Mesenteric fat pad (tissue), 1 donor: ENCODE results near the gene SLC6A3. TPM values are rescaled to one million over a fixed set of nuclear protein-coding genes. Genes with fewer than 3 reads are reported as not detected.
"Not testable (repeated sequence)": the region's sequence is repeated elsewhere in the genome, so short reads cannot be mapped to it uniquely, and the experiment has no call there.

Experiments
- DNase-seq: peaks from one replicate; pipeline ENCODE4 v3.0.0-alpha.2; 2020; ENCODE audit warnings: low spot score
- total RNA-seq: library from RNA; stranded (reverse); fragmentation: NEBNext Ultra II Directional; extraction: Animal tissue kit (Norgen Biotek cat#: 25700); gene quantifications from one replicate; pipeline ENCODE4 v1.2.1, GENCODE V29; 2021
- donor health status: DM: yes; HTN: yes; CAD: no.

The SLC6A3 gene
- total RNA-seq, 1 donor from 2014 or later = not detected

DNA sequence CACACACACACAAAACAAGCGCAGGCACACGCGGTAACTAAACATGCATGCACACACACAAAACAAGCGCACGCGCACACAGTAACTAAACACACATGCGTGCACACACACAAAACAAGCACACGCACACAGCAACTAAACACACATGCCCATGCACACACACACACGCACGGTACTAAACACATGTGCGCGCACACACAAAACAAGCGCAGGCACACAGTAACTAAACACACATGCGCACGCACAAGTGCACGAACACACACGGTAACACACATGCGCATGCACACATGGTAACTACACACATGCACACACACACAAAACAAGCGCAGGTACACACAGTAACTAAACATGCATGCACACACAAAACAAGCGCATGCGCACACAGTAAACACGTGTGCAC lies 19.9 kb upstream of the SLC6A3 start:
- DNase-seq = peak; percentile 51

DNA sequence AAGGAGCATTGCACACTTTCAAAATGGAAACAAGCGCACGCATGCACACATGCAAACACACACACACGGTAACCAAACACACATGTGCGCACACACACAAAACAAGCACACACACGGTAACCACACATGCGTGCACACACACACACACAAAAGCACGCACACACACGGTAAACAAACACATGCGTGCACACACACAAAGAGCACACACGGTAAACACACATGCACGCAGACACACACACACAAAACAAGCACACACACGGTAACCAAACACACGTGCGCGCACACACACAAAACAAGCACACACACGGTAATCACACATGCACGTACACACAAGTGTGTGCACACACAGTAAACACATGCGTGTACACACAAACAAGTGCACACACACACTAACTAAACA lies 19.3 kb upstream of the SLC6A3 start:
- no peak for DNase-seq

DNA sequence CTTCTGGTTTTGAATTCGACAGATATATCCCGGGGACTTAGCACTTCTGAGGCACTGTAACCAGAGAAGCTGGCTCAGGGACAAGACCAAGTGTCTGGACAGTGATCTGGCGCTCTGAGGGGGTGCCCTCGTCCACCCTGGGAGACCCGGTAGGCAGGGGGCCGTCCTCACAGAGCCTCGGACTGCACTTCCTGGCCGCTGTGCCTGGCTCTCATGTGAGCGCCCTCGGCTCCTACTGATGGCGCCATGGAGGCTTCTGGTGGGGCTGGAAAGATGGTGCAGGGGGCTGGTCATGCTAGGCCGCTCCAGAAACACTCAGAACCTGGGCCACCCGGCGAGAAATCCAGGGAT lies 18.8 kb upstream of the SLC6A3 start:
- peak; percentile 76 for DNase-seq

DNA sequence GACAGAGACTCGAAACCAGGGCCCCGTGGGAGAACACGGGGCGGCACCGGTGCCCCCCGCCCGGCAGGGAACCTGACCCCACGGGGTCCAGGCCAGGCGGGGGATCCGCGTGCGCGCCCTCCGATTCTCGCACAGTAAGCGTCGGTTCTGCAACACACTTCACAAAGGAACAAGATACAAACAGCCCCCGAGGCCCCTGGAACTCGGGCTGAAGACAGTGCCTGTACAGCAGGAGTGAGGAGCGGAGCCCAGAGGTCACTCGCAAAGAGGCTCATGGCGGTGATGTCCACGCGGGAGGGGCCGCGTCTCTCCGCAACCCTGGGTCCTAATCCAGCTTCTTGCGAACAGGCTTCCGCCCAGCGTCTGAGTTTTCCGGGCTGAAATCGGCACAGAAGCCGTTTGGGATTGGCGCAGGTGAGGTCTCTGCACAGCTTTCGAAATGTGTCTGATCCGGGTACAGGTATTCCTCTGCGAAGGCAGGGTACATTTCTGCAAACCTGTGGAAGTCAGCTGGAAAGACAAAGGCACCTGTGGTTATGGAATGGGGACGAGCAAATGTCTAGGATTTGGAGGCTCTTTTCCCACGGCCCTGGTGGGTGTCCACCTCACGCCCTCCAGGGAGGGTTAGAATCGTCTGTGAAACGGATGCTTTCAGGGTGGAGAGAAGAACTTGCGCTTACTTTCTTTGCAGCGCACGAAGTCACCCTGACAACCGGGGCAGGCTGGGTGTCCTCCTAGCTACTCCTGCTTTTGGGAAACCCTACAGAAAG lies 18.3 kb upstream of the SLC6A3 start:
- DNase-seq = peak; percentile 85

DNA sequence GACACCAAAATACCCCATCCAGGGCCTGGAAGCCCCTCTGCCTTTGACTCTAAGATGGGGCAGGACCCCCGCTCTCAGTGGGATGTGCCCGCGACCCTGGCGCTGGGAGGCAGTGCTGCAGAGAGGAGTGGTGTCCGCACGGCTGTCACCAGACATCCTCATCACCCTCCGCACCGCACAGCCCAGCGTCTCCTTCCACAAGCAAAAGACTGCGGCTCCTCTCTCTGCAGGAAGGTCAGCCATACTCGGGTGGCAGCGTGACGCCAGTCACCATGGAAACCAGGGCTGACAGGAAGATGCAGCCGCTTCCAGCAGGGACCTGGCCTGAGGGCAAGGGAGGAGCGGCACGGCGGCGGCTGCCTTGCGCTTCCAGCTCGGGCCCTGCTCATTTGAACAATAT lies 17.1 kb upstream of the SLC6A3 start:
- peak; percentile 87 for DNase-seq

DNA sequence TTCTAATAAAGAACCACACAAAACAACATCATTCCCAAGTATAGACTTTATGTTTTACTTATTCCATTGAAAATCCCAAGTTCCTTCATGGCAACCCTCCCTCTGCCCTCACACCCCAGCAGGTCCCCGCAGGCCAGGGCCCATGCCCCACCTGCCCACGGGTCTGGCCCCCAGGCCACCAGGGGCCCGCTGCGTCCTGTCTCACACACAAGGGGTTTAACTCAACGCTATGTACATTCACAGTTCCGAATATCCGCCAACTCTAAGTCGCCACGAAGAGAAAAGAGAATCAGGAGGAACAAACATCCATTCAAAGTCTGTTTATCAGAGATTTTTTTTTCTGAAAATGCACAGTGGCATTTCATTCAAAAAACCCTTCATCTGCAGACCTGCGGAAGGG lies 16.2 kb upstream of the SLC6A3 start:
- DNase-seq = peak; percentile 60

DNA sequence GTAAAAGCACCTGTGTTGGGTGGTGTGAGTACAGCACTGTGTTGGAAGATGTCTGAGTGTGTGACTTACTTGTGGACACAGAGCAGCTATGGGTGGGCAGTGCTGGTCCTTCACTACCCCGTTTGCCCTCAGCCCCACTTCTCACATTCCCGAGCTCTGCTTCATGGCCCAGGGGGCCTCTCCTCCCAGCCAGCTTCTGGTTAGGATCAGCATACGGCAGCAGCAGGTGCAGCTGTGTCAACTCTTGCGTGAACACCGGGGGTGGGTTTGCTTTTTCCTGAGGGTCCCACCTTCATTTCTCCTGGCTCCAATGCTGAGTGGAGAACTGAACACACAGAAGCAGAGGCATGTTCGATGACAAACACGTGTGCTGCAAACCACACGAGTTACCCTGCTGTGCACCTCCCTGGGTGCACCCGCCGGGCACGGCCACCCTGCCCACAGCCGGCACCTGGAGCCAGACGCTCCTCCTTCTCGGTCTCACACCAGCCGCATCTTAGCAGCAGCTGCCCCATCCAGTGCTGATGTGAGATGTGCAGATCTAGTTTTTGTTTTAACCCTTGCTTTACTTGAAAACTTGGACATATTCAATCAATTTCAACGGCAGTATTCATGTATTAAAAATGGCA lies 14.9 kb upstream of the SLC6A3 start:
- DNase-seq = peak; percentile 55

DNA sequence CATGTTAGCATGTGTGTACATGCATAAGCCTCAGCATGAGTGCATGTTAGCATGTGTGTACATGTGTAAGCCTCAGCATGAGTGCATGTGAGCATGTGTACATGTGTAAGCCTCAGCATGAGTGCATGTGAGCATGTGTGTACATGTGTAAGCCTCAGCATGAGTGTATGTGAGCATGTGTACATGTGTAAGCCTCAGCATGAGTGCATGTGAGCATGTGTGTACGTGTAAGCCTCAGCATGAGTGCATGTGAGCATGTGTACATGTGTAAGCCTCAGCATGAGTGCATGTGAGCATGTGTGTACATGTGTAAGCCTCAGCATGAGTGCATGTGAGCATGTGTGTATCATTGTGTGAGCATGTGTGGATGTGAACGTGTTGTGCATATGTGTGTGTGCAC lies 14.2 kb upstream of the SLC6A3 start:
- DNase-seq = not testable (repeated sequence)

DNA sequence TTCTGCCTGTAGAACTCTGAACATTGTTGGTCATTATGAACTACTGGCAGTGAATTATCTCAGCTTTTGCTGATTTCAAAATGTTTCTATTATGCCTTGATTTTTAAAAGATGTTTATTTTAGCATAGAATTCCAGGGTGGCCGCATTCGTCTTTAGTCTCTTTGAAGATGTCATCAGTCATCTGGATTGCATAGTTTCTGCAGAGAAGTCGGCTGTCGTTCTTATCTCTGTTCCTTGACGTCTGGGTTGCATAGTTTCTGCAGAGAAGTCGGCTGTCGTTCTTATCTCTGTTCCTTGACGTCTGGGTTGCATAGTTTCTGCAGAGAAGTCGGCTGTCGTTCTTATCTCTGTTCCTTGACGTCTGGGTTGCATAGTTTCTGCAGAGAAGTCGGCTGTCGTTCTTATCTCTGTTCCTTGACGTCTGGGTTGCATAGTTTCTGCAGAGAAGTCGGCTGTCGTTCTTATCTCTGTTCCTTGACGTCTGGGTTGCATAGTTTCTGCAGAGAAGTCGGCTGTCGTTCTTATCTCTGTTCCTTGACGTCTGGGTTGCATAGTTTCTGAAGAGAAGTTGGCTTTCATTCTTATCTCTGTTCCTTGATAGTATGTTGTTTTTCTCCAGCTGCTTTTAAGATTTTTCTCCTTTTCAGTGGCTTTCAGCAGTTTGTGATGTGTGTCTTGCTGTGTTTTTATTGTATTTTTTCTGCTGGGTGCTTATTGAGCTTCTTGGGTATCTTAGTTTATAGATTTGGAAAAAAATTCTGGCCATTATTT lies 11.1 kb upstream of the SLC6A3 start:
- DNase-seq = not testable (repeated sequence)

DNA sequence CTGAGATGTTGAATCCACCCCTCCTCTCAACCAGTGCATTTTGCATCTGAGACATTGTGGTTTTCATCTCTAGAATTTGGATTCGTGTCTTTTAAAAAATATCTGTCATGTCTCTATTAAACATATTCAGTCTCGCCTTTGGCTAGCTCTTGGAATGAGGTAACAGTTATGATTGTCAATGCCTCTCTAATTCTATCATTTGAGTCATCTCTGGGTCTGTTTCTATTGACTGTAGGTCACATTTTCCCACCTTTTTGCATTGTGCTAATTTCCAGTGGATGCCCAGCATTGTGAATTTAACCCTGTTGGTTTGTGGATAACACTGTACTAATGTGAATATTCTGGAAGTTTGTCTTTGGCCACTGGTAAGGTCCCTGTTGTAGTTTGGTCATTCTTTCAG lies 8.4 kb upstream of the SLC6A3 start:
- no peak for DNase-seq

DNA sequence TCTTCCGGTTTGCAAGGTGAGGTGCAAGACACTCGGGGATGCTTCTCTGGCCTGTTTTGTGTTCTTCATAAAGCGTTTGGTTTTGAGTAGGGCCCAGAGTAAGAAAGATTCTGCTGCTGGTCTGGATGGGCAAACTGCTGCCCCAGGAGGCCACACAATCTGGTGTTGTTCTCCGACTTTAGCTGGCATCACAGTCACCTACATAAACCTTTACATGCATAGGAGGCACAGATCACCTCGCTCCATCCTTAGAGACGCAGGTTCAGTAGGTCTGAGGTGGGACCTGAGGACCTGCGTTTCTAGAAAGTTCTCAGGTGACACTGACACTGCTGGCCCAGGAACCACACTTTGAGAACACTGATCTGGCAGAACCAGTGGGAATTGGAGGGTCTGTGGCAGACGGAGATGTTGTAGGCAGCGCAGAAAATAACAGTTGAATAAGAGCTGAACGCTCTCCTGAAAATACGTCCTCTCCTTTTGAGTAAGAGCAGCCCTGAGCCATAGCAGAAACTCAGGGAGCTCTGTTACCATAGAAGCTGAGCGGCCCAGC lies 3.9 kb upstream of the SLC6A3 start:
- DNase-seq = peak; percentile 72

DNA sequence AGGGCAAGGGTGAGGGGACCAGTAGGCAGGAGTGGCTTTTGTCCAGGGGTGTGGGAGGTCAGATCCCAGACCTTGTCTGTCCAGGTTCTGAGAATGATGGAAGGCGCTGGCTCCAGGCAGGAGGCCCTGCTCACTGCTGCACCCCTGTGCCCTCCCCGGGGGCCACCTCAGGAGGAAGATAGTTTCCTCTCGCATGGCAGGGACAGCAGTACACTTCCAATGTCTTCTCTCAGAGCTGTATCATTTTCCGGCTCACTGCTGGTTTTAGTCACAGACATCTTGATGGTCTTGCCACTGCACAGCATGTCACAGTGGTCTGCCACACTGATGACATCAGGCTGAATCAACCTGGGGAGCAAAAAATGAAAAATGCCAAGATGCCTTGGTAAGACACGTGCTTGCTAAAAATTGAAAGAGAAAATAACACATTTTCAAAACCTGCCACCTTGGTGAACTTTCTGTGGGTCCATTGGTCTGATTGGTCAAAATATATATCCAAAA lies 3.3 kb upstream of the SLC6A3 start:
- peak; percentile 47 for DNase-seq

DNA sequence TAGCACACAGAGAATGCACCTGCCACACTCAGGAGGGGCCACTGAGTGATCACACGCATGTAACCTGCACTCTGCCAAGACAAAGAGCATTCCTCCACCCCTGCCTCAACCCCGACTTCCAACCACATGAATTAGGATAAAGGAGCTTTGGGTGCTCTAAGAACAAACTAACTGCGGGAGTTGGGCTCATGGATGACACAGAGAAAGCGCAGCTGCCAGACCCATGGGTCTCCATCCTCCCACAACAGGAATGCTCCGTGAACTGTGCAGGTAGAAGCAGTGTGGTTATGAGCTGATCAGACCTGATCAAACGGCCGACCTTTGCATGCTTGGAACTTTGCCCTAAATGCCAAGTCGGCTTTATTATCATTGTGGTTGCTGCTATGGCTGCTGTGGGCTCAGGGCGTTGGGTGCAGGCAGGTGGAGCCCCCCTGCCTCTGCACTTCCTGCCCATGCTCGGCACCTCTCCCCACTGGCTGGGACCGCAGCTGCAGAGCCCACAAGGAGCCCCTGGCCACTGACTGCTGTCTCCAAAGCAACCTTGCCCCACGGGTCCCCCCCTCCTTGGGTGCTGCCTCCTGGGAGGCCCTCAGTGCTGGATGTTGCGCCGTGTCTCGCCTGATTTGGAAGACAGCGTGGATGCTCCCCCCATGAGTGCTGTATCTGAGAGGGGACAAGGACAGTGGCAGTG lies 2.6 kb upstream of the SLC6A3 start:
- peak; percentile 83 for DNase-seq

DNA sequence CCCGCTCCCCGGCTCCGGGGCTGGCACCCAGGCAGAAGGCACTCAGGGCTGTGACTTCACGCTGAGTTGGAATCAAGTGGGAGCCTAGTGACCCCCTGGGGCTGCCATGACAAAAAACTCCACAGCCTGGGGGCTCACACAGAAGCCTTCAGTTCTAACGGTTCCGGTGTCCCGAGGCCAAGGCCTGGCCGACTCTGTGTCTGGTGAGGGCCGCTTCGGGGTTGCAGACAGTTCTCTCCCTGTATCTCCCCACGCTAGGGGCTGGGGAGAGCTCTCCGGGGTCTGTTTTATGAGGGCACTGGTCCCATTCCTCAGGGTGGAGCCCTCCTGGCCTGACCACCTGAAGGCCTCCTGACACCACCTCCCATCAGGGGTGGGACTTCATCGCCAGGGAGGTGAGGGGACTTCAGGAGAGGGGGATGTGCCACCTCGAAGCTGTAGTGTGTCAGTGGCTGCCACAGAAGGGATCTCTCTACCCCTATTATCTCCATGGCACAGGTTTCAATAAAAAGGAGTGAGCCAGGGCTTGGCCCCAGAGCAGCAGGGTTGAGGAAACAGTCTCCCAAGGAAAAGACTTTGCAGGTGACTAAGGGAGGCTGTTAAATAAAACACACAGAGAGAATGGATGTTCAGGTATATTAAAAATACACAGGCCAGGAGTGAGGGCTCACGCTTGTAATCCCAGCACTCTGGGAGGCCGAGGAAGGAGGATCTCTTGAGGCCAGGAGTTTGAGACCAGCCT lies 1.5 kb upstream of the SLC6A3 start:
- DNase-seq = peak; percentile 81

DNA sequence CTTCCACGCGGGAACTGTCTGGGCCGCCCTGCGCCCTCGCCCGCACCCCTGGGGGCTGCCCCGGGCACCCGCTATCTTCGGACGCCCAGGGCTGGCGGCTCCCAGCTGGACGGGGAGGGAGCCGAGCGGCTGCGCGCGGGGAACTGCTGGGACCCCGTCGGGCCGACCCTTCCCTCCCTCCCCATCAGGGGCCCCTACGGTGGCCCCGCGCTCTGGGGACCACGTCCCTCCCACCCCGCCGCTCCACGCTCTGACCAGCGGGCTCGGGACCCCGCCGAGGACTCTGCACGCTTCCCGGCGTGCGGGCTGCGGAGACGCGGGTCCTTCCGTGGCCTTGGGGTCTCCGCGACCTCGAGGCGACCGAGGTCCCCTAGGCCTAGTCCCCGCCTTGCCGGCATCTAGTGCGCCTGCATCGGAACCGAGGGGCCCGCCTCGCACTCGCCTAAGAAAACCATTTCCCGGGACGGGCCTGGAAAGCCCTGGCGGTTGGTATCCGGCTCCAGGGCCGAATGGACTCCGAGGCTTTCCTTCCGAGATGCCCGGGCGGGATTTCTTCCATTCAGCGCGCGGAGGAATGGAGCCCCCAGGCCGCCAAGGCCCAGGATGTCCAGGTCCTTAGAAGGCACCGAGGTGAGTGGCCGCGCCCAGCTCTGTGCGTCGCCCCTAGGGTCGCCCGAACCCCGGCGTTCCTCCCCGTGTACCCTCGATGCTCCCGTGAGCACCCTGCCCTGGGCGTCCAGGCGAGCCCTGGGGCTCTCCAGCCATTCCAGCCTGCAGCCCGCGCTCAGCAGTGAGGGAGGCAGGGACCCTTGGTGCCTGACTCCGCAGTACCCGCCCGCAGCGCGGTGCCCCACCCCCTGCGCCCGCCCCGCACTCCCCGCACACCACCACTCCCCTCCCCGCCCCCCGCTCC lies 705 bp upstream of the SLC6A3 start:
- peak; percentile 83 for DNase-seq

DNA sequence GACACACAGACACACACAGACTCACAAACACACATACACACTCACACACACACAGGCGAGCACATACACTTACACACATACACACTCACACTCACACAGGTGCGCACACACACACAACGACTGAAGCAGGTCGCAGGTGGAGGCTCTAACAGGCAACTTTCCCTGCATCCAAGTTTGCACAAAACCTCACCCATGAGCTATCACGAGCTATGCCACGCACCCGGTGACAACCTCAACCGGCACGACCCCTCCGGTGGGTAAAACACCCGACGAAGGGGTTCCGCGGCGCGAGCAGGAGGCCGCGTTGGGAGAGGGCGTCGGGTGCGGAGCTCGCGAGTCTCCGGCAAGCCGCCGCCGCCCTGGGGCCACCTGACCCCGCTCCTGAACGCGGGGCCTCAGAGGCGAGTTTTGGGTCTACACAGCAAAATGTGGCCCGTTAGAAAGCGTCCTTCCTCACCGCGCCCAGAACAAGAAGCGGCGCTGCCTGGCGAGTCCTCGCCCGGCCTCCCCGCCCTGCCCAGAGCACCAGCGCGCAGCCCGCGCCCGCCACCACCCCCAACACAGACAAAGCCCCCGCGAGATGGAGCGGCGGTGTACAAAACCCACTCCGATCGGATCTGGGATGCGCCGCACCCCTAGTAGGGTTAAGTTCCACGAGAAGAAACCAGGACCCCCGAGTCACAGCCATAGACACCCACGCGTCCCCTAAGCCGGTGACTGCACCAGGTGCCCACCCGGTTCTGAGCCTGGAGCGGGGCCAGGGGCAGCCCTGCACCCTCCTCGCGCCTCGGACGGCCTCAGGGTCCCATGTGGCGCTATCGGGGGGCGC lies 665 bp downstream of the SLC6A3 start:
- peak; percentile 80 for DNase-seq

DNA sequence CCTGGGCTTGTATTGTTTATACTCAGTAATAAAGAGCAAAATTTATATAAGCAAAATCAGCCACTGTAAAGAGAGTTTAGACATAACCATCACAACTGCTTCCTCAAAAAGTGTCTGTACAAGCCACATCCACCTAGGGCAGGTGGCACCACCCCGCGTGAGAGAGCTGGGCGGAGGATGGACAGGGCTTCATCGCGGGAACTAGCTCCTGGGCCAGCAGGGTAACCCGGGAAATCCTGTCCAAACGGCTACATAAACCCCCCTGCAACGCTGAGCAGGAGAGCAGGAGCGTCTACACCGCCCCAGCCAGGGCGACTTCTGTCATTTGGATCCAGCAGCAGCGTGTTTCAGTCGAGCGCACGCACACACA lies 1.3 kb downstream of the SLC6A3 start:
- no peak for DNase-seq

DNA sequence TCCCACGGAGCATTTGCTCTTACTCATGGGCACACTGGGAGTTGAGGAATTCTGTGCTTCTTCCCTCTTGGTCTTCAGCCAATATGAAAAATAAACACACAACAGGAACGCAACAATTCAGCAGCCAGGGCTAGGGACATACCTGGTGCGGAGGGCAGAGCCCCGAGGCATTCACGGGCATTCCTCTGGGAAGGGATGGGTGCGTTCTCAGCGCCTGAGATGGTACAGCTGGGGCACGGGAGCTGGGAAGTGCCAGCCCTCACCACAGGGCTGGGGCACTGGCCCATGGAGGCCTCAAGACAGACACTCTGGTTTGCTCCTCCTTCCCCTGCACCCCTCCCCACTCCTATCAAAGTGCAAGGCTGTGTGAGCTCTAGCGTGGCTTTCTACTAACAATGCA lies 2.1 kb downstream of the SLC6A3 start:
- no peak for DNase-seq
